Body of pancreas (tissue), 4 donors: ENCODE data around the gene LRP1. TPM values are rescaled to one million over a fixed set of nuclear protein-coding genes. Genes with fewer than 3 reads are reported as not detected.

ENCODE experiments used
- ATAC-seq: fragments of 150-250 bp; one replicate; pipeline ENCODE4 v1.9.1; 2016
- DNase-seq, 4 donors: peaks; one replicate each; pipeline ENCODE4 v3.0.0-alpha.2; 2019
- H3K27ac ChIP-seq, 4 donors: fragments of 200-600 bp; sonication (generic); 1 replicate in 3 of 4; 2 replicates in 1 of 4; pipeline versions ENCODE4 v1.5.1 to v1.6.1; 2016 to 2019; ENCODE audit warnings: mild to moderate bottlenecking in 1 of 4, mixed read lengths in 1 of 4, moderate library complexity in 1 of 4
- H3K27me3 ChIP-seq, 2 donors: fragments of 200-600 bp; sonication (generic); one replicate each; pipeline ENCODE4 v1.6.0; 2016; ENCODE audit warnings: mild to moderate bottlenecking in 1 of 2
- H3K36me3 ChIP-seq, 2 donors: fragments of 200-600 bp; sonication (generic); replicated peaks in 1 of 2; 2 replicates each; pipeline ENCODE4 v1.5.1; 2016; ENCODE audit warnings: low read depth in 2 of 2; ENCODE audit not compliant: insufficient read depth in 1 of 2
- H3K4me1 ChIP-seq: fragments of 200-600 bp; sonication (generic); one replicate; pipeline ENCODE4 v1.6.0; 2016
- H3K4me3 ChIP-seq, 2 donors: fragments of 200-600 bp; sonication (generic); 1 replicate in 1 of 2; 2 replicates in 1 of 2; pipeline ENCODE4 v1.5.1; 2016 to 2019
- H3K9me3 ChIP-seq, 3 donors: fragments of 200-600 bp; sonication (generic); 1 replicate in 2 of 3; 2 replicates in 1 of 3; pipeline ENCODE4 v1.5.1; 2016
- CTCF ChIP-seq, 7 experiments: fragments of 450-650 bp in 4 of 7; fragments of 200-600 bp in 3 of 7; sonication (generic) in 3 of 7; IDR thresholded peaks; one replicate each; pipeline ENCODE4 v1.5.1; 2016 to 2019; ENCODE audit warnings: antibody characterized with exemption in 7 of 7
- POLR2A ChIP-seq, 3 donors: fragments of 450-650 bp; IDR thresholded peaks; one replicate each; pipeline ENCODE4 v1.6.1; 2016; ENCODE audit warnings: antibody characterized with exemption in 3 of 3, mild to moderate bottlenecking in 2 of 3
- WGBS, 2 donors: methylation state at CpG; one replicate each; pipeline ENCODE4 v1.1.5; 2017; 5-methylcytosine and 5-hydroxymethylcytosine counted together
- intact Hi-C: fragments of 100-400 bp; cut with DNase I; formaldehyde crosslinking; loops from one replicate; pipeline ENCODE4 v1.15.1; 2023
- total RNA-seq, 2 donors: library from RNA; depleted of rRNA; stranded (reverse); fragments of >200 nt; gene quantifications; one replicate each; pipeline ENCODE4 v1.1.0, GENCODE V29; 2016

Gene LRP1
- total RNA-seq, 2 donors from 2014 or later = 61.2 to 162 TPM

- H3K27ac ChIP-seq = no peak overlapping the region
- intact Hi-C loops = no loop called here
- peaks cover 0 to 2% of the 10 kb centered on the region in 2 donors for H3K36me3 ChIP-seq
- 89% methylated on average over 6 to 15 of the region's 15 CpGs for WGBS, 2 donors
- TF ChIP-seq CTCF (IDR thresholded peaks at IDR 0.05) (no peak), POLR2A (IDR thresholded peaks at IDR 0.05) (no peak)
- H3K4me1 ChIP-seq = no peaks in the 10 kb centered on the region
- H3K4me3 ChIP-seq = no peak overlapping the region
- DNase-seq (no peak), ATAC-seq (no peak)
- H3K27me3 ChIP-seq = no peaks in the 10 kb centered on the region
- H3K9me3 ChIP-seq = no peaks in the 10 kb centered on the region
These were observed 72.2 kb downstream of the LRP1 start for GRCh38 chr12:57200497-57200896.

- TF ChIP-seq POLR2A (IDR thresholded peaks at IDR 0.05) (no peak), CTCF (IDR thresholded peaks at IDR 0.05) (no peak)
- Histone ChIP-seq H3K36me3 (peaks cover 0 to 4% of the 10 kb centered on the region in 2 donors), H3K27me3 (no peaks in the 10 kb centered on the region), H3K9me3 (no peaks in the 10 kb centered on the region), H3K27ac (no peak overlapping the region), H3K4me1 (no peaks in the 10 kb centered on the region), H3K4me3 (no peak overlapping the region)
- 82 to 94% methylated on average over 3 to 8 of the region's 8 CpGs for WGBS, 2 donors
- intact Hi-C loops = no loop called here
- no peak for ATAC-seq
- DNase-seq = no peak
These were observed 72.9 kb downstream of the LRP1 start for GRCh38 chr12:57201219-57201618.

- Histone ChIP-seq H3K27ac (no peak overlapping the region), H3K27me3 (no peaks in the 10 kb centered on the region), H3K4me1 (no peaks in the 10 kb centered on the region), H3K9me3 (no peaks in the 10 kb centered on the region), H3K4me3 (no peak overlapping the region), H3K36me3 (peaks cover 0 to 4% of the 10 kb centered on the region in 2 donors)
- intact Hi-C loops = no loop called here
- ATAC-seq (no peak), DNase-seq (no peak)
- 74 to 85% methylated on average over 10 to 15 of the region's 16 CpGs for WGBS, 2 donors
- TF ChIP-seq POLR2A (IDR thresholded peaks at IDR 0.05) = no peak
- TF ChIP-seq CTCF (IDR thresholded peaks at IDR 0.05) = no peak
These were observed 73.3 kb downstream of the LRP1 start for GRCh38 chr12:57201631-57202030.

GRCh38 chr12:57202321-57202720 is 74.0 kb downstream of the LRP1 start:
- WGBS, 2 donors = 93 to 94% methylated on average over 19 of the region's 19 CpGs
- Histone ChIP-seq H3K36me3 (peaks cover 0 to 4% of the 10 kb centered on the region in 2 donors), H3K27me3 (no peaks in the 10 kb centered on the region), H3K4me3 (no peak overlapping the region), H3K9me3 (no peaks in the 10 kb centered on the region), H3K27ac (no peak overlapping the region), H3K4me1 (no peaks in the 10 kb centered on the region)
- no peak for ATAC-seq
- no peak for DNase-seq
- no peak for TF ChIP-seq CTCF (IDR thresholded peaks at IDR 0.05)
- TF ChIP-seq POLR2A (IDR thresholded peaks at IDR 0.05) = no peak
- intact Hi-C loops = no loop called here

GRCh38 chr12:57203201-57203600 is 74.9 kb downstream of the LRP1 start:
- Histone ChIP-seq H3K27me3 (no peaks in the 10 kb centered on the region), H3K36me3 (peaks cover 0 to 2% of the 10 kb centered on the region in 2 donors), H3K4me1 (no peaks in the 10 kb centered on the region), H3K27ac (no peak overlapping the region), H3K9me3 (no peaks in the 10 kb centered on the region), H3K4me3 (no peak overlapping the region)
- intact Hi-C loops = no loop called here
- no peak for TF ChIP-seq POLR2A (IDR thresholded peaks at IDR 0.05)
- no peak for TF ChIP-seq CTCF (IDR thresholded peaks at IDR 0.05)
- ATAC-seq (no peak), DNase-seq (no peak)
- WGBS, 2 donors = 91 to 96% methylated on average over 26 of the region's 28 CpGs
